Forelimb muscle (tissue), 1 donor: Measurements from ENCODE around the gene MYOCD. TPM values are rescaled to one million over a fixed set of nuclear protein-coding genes. Genes with fewer than 3 reads are reported as not detected.
A peak's percentile ranks its signal among the peaks of the same experiment; 100 is the strongest.

ENCODE experiments used
- DNase-seq: peaks from one replicate; pipeline ENCODE4 v3.0.0-alpha.2; 2013; ENCODE audit warnings: low read depth
- polyA plus RNA-seq: library from polyadenylated mRNA; unstranded; fragments of 120-200 nt; gene quantifications from one replicate; pipeline ENCODE4 v1.2.1, GENCODE V29; 2013; ENCODE audit not compliant: insufficient read length

The MYOCD gene
- polyA plus RNA-seq, 1 donor: 0.70 TPM

DNA sequence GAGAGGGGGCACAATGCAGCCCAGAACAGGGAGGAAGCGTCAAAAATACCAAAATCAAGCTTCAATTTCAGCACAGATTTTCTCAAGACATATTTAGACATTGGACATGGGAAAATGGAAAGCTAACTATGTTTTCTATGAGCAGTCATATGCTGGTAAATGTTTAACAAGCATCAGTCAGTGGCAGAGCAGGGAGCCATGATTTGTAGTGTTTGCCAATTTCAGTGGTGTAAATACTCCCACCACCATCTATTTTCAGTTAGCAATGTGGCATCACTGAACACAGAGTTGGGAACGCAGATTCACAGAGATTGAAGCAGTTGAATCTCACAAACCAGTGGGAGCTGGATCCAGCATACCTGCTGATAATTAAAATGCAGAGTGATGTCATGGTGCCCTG, 24.6 kb upstream of the MYOCD start:
- no peak for DNase-seq

DNA sequence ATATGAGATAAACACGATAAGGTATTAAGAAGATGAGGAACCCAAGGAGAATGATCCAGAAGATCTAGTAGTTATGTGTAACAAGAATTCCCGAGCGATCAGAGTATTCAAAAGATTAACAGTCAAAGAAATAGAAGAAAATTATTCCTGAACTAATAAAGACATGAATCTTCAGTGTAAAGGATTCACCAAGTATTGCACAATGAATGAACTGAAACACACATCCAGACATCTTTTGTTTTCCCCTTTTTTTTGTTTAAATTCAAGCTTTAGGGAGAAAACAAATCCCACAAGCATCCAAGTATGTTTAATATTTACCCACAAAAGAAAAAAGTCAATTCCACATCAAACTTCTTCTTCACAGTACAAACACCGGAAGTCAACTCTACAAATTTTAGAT, 23.7 kb upstream of the MYOCD start:
- DNase-seq: no peak

DNA sequence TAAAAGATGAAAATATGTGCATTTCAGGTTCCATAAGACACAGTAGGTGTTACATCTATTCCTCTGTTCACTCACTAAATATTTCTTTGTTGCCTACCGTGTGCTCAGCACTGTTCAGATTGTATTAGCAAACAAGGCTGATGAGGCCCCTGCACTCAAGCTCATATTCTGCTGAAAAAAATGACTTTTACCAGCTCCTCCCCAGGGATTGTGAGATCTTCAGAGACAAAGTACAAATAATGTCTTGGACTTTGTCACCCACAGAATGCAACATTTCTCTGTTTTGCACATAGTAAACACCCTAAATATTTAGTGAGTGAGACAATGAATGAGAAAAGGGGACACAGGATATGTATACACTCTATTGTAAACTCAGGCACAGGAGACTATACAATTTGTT, 21.9 kb upstream of the MYOCD start:
- no peak for DNase-seq

DNA sequence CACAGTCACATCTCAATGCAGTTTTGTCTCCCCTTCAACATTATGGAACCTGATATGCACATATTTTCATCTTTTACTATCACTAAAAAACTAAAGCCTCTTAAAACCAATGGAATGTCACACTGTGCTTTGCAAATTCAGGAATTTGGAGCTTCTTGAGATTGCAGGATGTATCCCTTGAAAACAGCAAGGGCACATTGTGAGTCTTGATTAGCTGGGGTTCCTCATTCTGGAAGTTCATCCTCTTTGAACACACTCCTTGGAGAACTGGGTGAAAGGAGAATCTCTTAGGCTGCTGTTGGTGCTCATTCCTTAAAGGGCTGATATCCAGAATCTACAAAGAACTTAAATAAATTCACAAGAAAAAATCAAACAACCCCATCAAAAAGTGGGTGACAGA, 21.1 kb upstream of the MYOCD start:
- DNase-seq: no peak

DNA sequence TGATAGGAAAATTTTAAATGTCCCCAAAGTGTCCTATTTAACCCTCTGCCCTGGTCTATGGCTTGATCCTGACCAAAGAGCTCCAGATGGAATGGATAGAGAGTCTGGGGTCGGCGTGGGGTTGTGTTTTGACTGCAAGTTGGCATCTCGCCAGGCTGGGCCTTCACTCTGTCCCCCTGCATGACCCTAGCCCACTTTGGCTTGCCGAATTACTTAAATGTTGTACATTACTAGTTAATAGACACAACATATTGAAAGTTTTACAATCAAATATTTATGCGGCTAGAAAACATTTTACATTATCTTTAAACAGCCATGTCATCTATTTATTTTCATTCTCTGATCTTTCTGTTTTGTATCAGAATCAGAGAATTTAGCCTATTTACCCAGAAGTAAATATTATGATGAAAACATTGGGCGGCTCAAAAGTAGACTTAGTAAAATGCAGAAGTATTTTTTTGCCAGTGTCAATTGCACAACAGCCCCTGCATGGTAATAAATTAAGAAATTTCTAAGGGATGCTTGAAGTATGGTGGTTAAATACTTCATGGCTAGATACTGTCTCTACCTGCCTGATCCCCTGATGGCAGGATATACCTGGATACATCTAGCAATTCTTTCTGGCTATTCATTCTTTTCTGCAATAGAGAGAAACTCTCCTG, 18.8 kb upstream of the MYOCD start:
- no peak for DNase-seq

DNA sequence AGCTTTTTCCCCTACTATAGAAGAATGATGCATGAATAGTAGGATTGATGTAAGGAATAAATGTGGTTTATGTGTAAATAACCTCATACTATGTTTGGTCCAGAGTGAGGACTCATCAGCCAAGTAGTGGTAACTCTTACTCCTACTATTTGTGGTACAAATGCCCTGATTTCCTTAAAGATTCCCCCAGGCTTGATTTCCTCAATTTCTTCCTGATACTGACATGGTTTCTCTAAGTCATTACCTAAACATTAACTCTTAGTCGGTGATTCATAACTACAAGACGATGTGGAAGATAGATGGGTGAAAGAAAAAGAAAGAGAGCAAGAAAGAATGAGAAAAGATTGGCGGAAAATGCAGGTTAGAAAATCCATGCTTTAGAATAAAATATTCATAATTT, 17.2 kb upstream of the MYOCD start:
- no peak for DNase-seq

DNA sequence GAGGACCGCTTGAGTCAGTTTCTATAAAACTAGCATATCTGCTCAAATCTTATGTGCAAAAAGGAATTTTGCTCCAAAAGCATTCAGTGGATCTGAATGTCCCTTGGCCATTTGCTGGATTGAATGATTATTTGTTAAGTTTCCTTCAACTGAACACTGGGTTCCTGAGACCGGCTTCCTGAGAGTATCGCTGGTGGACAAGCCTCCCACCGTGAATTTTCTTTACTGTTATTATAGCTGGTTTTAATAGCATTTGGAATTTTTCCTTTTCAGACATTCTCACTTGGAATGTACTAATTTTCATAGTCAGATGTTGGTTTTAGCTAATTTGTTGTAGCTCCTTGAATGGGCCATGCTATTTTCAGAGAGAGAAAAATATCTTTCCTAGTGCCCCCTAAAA, 9.8 kb upstream of the MYOCD start:
- DNase-seq: no peak

DNA sequence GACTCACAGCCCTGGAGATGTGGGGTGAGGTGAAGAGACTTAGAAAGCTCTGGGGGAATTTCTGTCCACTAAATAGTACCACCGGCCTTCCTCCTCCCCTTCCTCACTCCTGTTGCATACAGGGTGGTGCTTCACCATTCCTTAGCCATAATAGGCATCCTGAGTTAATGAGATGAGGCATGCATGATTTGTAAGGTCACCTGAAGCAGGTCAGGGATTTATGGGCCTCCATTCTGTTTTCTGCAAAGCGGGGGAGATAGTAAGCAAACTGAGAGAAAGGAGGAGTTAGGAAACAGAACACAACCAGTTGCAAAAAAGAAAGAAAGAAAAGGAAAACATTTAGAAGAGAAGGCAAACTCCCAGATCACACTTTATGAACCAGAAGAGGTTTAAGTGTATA, 9.3 kb upstream of the MYOCD start:
- DNase-seq: no peak

DNA sequence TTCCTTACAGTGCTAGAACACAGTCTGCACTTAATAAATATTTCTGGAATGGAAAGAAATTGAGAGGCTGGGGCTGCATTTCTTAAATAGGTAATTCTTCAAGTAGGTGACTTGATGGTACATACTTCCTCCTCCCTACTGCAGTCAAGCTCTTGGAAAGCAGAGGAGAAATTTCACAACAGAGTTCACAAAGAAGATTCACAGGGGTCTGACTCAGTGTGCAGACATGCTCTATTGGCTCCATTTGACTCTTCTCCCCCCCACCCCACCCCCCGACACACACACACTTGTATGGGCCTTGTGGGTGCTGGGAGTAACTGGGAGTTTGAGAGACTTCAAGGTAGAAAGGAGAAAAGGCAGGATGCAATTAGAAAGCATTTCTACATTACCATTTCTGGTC, 6.2 kb upstream of the MYOCD start:
- no peak for DNase-seq

DNA sequence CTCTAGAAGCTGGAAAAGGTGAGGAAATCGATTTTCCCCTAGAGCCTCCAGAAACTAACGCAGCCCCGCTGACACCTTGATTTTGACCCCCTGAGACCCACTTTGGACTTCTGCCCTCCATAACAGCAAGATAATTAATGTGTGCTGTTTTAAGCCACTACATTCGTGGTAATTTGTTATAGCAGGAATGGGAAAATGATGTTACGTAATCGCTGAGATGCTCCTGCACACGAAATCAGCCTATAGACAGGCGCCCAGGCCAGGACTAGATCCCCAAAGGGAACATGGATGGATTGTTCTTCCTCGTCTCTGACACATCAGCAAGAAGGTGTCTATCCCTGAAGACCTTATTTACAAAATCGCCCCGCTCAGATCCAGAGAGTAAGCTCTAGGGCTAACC, 1.4 kb upstream of the MYOCD start:
- no peak for DNase-seq

DNA sequence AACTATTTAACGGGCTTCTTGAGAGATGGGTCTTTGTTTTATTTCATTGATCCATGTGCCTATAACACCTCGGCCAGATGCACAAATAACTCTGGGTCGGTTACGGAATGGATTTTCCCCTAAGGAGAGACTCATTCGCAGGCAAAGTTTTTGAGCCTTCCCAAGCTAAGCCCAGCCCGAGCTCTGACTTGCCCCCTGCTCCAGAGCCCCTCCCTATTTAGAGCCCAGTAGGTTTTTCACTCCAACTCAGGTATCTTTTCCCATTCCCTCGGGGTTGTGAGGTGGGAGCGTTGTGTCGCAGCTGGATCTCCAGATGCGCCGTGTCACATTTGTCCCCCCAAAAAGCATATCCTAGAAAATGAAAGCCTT, 812 bp upstream of the MYOCD start:
- no peak for DNase-seq

DNA sequence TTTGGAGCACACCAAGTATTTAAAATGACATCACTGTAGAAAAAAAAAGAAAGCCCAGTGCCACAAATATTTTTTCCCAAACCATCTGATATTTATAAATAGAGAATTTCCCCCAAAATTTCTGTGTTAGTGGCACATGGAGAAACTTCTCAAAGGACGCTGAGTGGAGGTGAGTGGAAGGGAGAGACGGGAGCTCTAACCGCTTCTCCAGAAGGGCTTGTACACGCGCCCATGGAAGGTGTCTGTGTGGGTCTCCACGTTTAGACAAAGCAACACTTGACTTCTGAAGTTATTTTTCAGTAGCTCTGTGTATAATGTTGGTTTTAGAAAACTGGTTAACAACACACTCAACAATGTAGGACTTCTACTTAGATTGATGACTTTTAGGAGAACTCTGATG, 1.0 kb downstream of the MYOCD start:
- no peak for DNase-seq

DNA sequence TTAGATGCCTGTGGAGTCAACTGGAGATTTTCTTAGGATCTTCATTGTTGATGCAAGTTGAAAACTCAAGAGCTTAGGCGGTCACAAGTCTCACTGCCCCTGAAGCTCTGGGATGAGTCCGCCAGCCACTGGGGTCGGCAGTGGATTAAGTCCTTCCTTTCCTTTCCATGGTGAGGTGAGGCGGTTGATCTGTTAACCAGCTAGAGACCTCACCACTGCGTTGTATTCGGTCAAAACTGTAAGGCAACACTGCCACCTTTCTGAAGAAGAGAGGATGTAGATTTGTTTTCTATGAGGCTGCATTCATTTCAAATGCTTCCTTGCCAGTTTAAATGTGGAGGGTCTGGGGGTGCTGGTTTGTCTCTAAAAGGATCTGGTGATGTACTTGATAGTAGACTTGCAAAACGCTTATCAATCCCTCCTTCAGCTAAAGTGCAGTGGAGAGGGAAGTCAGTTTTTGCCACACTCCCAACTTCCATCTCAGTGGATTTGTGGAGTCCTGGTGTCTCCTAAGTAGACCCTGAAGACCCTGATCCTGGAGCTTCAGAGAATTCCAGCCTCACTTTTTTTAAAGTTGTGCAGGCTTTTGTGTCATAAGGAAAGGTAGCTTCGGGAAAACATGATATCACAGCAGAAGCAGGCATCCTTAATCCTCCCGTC, 1.7 kb downstream of the MYOCD start:
- no peak for DNase-seq

DNA sequence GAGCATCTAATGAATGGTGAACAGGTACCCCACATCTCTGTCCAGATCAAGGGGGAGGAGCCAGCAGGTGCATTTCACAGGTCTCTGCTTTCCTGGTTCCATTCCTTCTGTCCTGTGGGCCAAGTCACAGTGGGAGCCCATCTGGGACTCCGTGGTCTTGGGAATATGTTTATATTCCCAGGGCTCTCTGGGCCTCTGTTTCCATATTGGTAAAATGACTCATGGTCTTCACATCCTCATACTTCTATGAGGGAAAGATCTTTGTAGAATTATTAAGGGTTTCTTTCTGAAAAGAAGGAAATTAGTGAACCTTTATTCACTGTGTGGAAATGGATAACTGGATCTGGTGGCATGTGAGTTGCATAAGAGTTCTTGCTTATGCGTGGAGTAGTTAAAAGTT, 6.2 kb downstream of the MYOCD start:
- no peak for DNase-seq

DNA sequence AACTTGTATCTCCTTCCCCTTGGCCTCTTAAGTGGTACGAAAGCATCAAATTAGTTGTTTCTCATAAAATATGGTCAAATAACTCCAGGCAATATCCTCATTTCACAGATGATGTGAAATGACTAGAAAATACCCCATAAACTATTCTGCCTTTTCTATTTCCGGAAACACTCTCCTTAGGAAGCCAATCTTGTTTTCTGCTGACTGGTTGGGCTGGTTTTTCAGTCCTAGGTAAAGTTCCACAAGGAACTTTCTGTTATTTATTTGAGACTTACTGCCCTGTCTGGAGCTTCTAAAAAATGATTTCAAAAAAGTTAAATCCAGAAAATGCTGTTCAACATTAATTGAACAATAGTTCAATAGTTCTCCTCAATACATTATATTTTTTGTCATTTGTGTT, 7.3 kb downstream of the MYOCD start:
- no peak for DNase-seq

DNA sequence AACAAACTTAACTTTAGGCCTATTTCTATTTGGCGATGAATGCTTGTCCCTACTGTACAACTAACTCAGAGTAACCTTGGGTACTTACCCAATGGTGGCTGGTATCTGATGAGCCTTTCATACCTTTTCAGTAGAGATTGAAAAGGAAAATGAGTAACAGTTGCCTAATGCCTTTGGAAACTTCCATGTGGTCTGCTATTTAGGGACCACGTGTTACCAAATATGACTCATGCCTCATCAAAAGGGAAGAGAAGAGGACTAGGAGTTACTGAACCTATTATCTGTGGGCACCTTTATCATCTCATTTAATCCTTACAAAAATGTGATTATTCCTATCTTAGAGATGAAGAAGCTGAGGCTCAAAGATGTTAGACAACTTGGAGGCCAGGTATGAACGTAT, 8.1 kb downstream of the MYOCD start:
- DNase-seq: no peak

DNA sequence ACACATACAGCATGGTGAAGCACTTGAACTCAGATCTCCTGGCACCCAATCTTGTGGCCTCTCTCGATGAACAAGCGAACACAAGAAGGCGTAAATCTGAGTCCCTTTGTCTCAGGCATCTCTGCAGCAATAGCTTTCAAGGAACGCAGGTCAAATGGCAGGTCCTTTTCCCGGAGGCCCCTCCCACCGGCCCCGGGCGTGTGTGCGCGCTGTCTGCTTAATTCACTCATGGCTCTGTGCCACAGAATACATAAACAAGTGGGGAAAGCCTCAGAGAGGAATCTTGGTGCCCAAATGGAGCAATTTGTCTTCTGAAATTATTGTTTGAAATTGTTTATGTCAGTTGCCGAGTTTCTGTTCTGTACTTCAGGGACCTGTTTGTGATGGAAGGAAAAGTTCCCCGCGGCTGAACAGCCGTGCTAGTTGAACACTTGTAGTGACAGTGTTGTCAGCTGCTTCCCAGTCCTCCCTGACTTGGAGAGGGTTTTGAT, 14.8 kb downstream of the MYOCD start:
- DNase-seq: no peak

DNA sequence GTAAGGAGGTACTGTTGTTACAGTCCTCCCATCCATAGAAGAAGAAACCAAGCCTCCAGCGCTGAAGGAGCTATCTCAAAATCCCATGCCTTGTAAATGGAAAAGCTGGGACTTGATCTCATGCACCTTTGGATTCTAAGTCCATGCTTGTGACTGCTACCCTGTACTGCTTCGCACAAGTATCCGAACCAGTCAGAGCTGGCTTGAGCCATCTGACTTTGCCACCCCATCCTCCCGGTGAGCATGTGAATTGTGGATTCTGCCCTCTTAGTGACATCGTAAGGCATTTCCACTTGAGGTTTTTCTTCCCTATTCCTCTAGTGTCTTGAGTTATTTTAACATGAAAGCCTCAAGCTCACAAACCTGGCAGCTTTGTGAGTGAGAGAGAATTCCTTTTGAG, 15.3 kb downstream of the MYOCD start:
- no peak for DNase-seq

DNA sequence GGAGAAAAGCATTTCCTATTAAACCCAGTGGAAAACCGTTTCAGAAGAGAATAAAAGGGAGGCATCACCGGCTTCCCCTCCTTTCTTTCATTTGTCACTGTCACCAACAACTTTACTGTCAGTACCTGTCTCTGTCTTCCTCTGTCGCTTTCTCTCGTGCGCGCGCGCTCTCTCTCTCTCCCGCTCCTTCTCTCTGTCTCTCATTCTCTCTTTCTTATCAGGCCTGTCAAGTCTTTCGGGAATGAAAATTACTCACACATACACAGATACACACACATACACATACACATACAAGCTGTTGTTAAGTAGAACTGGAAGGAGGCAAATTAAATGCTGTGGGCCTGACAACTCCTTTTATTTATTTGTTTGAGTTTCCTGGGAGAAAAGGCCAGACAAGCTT, 17.6 kb downstream of the MYOCD start:
- no peak for DNase-seq

DNA sequence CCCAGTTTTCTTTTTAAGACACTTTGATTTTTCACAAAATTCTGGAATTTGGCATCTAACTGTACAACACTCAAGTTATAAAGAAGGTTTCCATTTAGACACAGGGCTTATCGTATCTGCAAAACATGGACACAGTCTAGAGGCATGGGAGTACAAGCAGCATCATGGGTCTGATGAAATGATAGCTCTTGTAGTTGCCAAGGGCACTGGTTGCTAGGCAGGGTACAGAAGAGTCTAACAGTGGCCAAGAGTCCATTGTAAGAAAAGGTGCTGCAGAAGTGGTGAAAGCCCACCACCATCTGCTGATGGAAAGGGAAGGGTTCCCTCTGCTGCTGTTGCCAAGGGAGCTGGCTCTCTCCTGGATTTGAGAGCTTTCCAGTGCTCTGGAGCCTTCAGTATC, 20.8 kb downstream of the MYOCD start:
- DNase-seq: no peak

DNA sequence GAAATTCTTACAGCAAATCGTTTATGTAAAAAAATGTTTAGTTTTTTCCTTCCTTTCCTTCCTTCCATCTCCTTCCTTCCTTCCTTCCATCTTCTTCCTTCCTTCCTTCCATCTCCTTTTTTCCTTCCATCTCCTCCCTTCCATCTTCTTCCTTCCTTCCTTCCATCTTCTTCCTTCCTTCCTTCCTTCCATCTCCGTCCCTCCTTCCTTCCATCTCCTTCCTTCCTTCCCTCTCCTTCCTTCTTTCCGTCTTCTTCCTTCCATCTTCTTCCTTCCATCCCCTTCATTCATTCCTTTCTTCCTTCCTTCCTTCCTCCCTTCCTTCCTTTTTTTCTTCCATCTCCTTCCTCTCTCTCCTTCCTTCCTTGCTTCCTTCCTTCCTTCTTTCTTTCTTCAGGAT, 22.7 kb downstream of the MYOCD start:
- no peak for DNase-seq

DNA sequence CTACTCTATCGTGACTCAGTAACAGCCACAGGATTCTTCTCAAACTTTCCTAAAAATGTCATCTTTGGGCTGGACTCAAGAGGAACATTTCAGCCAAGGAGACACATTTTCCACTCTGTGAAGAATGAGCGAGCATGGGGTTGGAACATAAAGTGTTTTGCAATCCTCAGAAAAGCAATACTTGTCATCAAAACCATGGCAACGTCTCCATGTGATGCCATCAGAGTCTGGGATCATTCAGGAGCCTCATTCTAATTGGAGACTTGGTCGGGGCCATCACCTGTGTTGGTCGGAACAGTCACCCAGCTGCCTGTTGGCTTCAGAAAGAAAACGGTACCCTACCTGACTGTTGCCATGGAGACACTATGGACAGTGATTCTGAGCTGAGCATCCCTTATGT, 25.5 kb downstream of the MYOCD start:
- DNase-seq: peak; percentile 32

DNA sequence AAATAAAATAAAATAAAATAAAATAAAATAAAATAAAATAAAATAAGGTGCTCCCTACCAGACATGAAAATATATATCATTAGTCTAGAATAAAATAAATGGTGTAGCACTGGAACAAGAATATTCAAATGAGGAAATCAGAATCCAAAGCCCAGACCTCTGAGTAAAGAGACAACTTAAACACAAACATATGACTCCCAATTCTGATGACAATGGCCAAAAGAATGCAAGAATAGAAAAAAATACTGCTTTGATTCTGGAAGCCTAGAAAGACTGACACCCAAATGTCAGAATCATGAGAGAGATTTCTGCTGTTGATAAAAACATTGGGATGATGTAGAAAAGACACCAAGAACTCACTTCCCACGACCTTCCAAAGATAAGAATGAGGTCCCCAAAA, 27.9 kb downstream of the MYOCD start:
- DNase-seq: no peak

DNA sequence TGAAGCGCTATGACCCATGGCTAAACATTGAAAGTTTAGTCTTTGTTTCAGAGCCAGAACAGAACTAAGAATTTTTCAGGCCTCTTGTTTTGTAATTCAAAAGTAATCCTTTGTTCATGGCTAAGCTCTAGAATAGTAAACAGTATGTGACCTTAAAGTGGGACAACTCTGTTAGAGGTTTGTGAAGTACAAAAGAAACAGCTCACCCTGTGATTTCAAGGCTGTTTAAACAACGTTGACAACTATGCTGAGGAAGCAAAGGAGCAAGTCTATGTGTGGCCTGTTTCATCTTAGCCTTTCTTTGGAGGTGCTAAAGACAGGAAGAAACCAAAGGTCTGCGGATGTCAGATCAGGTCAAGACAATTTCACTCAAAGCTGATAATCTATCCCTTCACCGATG, 40.4 kb downstream of the MYOCD start:
- no peak for DNase-seq
